Left lobe of liver (tissue), 2 donors: Measurements from ENCODE around the gene ADCY7. TPM values are rescaled to one million over a fixed set of nuclear protein-coding genes. Genes with fewer than 3 reads are reported as not detected.

ENCODE experiments used
- ATAC-seq: fragments of 200-7000 bp; cut with Tn5 transposase; one replicate; pipeline ENCODE4 v1.9.1; 2020; ENCODE audit warnings: mild to moderate bottlenecking, moderate library complexity
- DNase-seq: peaks from one replicate; pipeline ENCODE4 v3.0.0-alpha.2; 2020; ENCODE audit warnings: low spot score
- total RNA-seq: library from RNA; stranded (reverse); gene quantifications from one replicate; pipeline ENCODE4 v1.2.1, GENCODE V29; 2021
- donor health status: DM: no; HTN: no; CAD: no; lungs with moderate emphysema.
- donor health status: DM: no; HTN: yes; CAD: no.

ADCY7 gene
- total RNA-seq, 1 donor from 2014 or later: 4.9 TPM

DNA sequence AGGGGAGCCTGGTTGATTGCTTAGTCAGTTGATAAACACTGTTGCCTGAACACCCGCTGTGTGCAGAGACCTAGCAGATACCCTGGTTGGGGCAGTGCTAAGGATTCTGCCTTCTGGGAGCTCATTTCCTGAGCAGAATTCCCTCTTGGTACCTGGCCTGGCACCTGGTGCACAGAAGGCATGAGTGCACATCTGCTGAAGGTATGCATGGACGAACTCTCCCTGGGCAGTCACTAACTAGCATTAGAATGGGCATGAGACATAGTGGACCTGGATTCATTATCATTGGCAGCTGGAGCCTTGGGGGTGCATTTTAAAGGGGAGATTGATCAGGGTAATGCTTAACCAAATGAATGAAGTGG lies 13.1 kb downstream of the ADCY7 start:
- no peak for ATAC-seq
- no peak for DNase-seq

DNA sequence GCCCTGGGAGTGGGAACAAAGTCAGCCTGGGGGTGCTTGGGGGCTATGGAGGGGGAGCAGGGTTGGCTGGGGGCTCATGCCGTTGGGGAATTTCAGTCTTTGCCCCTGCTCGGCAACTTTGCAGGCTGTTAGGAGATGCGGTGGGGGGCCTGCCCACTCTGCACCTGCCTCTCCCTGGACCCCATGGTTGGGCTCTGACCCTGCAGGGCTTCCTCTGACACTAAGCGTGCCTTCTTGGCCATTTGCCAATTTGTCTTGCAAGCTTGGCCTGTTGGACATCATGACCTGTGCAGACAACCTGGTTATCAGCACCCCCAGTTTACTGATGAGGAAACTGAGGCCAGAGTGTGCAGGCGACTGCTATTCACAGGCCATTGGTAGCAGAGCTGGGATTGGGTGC lies 14.6 kb downstream of the ADCY7 start:
- DNase-seq (no peak), ATAC-seq (no peak)

DNA sequence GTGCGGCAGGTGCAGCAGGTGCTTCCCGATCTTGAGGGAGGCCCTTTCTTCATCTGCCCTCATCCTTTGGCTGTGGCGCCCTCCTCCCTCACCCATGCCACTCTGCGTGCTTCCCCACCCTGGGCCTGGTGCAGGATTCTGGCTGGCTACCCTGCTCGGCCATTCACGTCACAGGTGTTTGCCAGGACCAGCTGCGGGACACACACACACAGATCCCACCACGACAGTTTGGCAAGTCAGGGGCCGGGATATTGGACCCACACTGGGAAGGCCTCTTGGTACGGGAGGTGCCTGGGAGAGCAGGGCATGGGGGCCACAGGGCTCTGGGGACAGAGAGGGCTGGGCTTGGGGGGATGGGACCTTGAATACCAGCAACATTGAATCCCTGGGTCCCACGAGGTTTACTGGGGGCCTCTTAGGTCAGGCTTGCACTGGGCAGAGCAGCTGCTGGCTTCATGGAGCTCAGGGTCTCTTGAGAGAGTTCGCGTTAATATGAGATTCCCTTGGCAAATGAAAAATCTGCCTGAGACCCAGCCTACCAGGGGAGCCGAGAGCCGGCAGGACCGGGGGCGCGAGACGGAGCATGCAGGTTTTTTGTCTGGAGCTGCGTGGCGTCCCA lies 15.1 kb downstream of the ADCY7 start:
- ATAC-seq: no peak
- no peak for DNase-seq

DNA sequence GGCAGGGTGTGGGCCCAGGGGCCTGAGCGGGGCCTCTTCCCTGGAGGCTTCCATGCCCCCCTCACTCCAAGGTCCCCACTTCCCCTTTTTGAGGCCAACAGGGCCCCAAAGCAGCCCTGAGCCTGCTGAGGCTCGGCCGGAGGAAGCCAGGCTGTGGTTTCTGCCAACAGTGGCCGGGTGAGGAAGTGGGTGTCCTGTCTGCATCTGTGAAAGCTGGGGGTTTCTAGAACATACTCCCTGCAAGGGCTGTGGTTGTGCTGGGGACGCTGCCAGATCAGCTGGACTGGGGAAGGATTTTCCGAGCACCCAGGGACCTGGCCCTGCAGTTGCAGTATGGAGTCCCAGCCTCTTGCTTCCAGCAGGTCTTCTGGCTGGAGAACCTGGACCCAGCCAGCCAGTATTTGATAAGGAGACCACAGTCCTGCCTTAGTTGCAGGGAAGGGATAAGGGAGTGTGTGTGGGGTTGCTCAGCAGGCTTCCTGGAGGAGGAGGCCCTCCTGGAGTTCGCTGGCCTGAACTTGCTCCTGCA lies 15.7 kb downstream of the ADCY7 start:
- DNase-seq (no peak), ATAC-seq (peak; percentile 29)

DNA sequence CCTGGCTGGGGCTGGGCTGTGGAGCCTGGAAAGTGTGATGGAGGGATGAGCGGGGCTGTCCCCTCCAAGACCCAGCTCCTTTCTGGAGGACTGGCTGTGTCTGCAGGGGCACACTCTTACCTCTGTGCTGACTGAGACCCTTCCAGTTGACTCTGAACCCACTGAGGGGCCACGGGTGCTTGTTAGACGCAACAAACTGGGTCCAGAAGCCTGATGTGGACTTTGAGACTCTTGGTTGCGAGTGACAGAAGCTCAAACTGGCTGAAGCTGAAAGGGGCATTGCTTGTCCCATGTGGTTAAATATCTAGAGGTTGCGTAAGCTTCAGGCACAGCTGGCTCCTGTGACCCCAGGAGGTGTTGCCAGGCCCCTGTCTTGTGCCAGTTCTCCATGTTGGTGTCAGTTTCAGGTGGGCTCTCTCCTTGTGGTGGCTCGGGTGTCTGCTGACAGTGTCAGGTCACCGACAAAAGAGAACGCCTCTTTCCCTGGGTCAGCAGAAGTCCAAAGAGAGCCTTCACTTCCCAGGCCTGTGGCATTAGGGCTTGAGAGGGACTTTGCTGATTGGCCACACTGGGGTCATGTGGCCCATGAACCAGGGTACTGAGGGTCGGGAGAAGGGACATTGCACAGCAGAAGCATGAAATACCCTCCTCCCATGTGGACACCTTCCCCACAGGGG lies 16.7 kb downstream of the ADCY7 start:
- DNase-seq: peak; percentile 75
- peak; percentile 84 for ATAC-seq

DNA sequence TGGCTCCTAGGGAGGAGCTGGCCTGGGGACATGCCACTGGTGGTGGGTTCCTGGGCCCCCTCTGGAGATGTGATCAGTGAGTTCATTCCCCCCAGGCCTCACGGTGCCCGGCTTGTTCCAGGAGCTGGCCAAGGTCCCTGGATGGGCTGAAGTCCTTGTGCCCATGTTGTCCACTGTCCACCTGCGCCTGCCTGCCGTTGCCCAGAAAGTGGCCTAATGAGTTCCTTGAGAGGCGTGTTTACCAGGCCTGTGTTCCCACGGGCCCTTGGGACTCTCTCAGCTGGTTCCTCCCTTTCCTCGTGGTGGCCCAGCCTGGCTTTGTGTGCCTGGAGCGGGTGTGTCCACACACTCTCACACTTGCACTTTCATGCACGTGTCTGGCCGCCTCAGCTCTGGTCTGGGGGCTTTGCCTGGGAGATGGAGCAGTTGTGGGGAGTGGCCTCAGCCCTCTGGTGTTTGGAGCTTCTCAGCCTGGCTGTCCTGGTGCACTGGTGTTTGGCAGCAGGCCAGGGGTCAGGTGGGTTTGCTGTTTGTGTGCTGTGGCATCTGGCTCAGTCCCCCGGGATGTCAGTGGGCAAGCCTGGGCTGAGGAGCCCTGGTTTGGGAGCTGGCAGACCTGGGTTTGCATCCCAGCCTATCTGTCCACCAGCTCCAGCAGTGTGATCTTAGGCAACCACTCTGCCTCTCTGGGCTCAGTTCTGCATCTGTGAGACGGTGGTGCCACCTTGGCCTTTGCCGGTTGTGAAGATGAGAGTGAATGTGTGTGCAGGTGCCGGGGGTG lies 18.0 kb downstream of the ADCY7 start:
- ATAC-seq (peak; percentile 7), DNase-seq (no peak)

DNA sequence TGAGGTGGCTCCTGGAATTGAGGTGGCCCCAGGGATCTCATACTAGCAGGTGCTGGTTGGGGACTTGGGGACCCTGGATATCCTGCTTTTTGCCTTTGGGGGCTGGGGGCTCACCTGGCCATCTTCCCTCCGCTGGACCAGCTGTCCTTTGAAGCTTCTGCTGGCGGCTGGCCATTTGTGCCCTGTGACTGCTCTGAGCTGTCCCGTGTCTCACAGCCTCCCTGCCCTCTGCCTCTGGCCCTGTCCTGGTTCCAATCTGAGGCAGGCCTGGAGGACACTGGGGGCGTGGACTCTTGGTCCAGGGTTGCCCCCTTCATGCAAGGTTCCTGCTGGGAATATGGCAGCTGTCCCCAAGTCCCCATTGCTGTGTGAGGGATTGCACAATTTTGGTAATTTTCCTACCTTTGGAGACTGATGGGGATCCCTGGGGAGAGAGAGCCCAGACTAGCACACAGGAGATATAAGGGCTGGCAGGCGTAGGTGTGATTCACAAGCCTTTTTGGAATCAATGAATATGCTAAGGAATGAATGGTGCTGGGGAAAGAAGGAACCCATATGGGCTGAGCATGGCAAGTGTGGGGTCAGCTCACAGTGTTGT lies 19.2 kb downstream of the ADCY7 start:
- DNase-seq (no peak), ATAC-seq (no peak)

DNA sequence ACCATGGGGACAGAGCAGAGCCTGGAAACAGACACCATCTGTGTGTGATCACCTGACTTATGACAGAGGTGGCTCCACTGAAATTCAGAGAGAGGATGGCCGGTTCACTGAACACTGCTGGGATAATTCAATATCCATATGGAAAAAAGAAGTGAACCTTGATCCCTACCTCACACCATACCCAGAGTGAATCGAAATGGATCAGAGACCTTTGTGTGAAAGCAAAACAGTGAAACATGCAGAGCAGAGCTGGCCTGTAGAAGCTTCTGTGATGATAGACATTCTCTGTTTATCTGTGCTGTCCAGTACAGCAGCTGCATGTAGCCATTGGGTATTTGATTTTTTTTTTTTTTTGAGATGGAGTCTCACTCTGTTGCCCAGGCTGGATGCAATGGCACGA lies 20.3 kb downstream of the ADCY7 start:
- no peak for ATAC-seq
- DNase-seq: no peak

DNA sequence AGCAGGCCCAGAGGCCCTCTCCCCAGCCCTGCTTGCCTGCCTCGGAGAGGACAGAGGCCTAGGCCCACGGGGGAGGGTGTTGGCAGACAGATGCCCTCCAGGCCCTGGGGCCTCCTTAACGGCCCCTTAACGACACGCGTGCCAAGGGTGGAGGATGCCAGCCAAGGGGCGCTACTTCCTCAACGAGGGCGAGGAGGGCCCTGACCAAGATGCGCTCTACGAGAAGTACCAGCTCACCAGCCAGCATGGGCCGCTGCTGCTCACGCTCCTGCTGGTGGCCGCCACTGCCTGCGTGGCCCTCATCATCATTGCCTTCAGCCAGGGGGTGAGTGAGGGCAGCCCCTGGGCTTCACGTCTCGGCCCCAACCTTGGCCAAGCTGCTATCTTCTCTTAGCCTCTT lies 21.7 kb downstream of the ADCY7 start:
- DNase-seq (no peak), ATAC-seq (no peak)

DNA sequence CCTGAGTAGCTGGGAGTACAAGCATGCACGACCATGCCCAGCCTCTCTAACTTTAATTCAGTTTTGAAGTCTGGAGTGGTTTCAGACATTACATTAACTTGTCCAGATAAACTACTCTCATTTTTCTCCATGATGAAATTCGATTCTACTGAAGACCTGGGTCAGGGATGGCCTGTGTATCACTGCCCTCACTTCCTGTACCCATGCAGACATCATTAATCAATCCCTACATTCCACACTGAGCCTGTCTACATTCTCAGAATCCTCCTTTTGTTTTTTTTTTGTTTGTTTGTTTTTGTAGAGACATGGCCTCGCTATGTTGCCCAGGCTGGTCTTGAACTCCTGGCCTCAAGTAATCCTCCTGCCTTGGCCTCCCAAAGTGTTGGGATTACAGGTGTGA lies 22.6 kb downstream of the ADCY7 start:
- DNase-seq (no peak), ATAC-seq (no peak)

DNA sequence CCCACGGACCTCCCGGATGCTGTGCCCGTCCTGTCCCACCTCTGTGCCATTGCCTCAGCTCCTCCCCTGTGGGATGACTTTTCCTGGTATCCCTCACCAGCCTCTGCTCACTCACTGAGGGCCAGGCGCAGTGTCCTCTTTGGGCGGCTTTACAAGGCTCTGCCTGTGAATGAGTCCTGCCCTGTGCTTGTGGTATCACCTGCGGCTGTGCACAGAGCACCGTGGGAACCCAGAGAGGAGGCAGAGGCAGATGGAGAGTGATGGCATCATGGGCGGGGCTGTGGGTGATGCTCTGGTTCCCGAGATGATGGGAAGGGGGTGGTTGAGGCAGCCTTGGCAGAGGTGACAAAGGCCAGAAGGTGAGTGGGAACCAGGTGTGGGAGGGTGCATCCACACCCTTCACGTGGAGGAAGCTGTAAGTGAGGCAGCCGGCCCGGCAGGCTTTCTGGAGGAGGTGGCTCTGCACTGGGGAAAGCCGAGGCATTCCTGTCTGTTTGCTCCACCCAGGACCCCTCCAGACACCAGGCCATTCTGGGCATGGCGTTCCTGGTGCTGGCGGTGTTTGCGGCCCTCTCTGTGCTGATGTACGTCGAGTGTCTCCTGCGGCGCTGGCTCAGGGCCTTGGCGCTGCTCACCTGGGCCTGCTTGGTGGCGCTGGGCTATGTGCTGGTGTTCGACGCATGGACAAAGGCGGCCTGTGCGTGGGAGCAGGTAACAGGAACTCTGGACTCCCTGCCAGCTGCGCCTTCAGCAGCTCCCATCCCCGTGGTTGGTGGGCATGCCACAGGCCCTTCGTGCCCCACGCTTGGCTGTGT lies 23.8 kb downstream of the ADCY7 start:
- ATAC-seq: no peak
- DNase-seq: no peak

DNA sequence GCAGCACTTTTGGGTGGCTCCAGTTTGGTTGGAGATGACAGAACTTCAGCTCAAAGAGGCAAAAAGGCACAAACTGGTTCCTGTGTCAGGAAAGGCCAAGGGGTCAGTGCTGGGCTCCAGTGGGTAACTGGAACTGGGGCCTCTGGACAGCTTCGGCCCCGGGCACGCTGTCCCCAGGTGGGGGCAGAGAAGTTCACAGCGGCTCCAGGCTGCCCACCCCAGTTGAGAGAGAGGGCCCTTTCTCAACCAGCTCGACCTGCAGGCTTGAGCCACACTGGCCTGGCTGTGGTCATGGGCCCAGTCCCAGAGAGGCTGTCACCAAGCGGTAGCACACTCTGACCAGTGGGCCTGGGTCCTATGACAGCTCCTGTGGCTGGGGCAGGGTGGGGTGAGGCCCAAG lies 24.5 kb downstream of the ADCY7 start:
- ATAC-seq (no peak), DNase-seq (no peak)

DNA sequence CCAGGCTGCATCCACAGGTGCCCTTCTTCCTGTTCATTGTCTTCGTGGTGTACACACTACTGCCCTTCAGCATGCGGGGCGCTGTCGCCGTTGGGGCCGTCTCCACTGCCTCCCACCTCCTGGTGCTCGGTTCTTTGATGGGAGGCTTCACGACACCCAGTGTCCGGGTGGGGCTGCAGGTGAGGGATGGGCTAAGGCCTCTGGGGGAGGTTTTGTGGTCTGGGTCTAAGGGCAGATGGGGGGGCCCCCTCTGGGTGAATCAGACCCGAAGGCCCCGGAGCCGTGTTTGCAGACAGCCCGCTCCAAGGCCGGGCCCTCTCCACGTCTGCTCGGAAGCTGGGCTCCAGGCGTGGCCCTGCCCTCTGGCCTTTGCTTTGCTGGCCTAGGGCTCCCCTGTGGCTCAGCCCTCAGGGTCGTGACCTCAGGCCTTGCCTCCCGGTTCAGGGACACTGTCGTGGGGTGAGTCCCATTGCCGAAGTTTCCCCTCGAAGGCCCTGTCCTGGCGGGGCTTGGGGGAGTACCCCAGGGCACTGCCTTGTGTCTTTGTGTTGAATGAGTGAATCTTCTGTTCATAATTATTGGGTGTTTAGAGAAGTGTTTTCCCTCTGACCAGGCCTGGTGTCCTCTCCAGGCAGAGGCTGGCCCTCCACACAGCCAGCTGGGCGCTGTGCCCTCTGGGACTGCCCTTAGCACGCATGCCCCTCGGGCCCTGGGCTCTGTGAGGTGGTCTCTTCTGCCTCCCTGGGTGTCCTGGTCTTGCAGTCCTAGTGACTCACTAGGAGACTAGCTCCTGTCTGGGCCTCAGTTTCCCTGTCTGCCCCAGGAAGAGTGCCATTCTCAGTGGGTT lies 25.6 kb downstream of the ADCY7 start:
- DNase-seq (no peak), ATAC-seq (peak; percentile 73)

DNA sequence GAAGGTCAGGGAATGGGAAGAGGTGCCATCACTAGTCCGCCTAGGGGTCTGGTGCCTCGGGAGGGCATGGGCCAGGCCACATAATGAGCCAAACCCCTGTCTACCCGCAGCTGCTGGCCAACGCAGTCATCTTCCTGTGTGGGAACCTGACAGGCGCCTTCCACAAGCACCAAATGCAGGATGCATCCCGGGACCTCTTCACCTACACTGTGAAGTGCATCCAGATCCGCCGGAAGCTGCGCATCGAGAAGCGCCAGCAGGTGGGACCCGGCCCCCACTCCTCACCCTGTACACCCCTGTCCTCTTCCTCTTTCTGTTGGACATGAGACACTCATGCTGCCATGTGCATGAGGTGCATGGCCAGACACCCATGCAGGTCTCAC lies 26.2 kb downstream of the ADCY7 start:
- DNase-seq: no peak
- no peak for ATAC-seq

DNA sequence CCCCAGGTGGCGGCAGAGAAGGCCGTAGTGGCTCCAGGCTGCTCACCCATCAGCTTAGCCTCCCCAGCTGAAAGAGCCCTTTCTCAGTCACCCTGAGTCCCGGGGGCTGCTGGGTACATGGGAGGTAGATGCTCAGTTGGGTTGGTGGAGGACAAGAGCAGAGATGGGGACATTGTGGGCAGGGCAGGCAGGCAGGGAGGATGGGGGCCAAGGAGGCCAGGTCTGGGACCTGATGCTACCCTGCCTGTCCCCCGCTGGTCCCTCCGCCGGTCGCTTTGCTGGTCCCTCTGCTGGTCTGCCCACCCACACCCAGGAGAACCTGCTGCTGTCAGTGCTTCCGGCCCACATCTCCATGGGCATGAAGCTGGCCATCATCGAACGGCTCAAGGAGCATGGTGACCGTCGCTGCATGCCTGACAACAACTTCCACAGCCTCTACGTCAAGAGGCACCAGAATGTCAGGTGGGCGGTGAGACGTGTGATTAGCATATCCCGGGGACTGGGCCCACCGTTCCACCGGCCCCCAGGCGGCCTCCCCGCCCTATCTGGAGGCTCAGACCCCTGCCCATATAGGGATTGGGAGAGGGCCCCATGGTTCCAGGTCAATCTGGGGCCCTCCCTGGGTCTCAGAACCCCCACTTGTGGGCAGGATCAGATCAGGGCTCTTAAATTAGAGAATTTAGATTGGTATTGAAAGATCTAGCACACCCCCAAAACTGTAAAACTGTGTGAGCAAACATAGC lies 26.9 kb downstream of the ADCY7 start:
- ATAC-seq (no peak), DNase-seq (no peak)

DNA sequence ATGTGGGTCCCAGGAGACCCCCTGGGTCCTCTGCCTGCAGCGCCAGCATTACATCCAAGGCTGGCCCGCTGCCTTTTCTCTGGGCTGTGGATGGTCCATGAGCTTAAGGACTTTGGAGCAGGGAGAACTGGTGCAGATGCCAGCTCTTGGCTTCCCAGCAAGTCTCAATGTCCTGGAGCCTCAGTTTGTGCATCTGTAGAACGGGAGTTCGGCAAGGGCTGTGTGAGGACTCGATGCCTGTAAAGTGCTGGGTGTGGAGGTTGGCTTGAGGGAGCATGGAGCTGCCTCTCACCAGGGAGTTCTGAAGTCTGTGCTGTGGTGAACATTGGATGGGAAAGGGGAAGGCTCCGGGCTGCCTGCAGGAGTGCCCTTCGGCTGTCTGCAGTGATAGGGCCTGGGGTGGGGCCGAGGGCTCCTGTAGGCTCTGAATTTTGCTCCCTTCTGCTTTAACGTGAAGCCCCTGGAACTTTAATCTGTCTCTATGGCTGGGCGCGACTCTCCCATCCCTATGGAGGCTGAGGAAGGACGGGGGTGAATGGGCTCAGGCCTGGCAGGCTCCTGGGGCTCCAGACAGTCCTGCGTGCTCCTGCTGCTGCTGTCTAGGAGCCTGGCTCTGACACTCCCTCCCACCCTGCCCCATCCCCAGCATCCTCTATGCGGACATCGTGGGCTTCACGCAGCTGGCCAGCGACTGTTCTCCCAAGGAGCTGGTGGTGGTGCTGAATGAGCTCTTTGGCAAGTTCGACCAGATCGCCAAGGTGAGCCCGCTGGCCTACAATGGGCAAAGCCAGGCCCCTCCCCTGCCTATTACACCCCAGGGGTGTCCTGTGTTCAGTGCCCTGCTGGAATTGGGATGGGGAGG lies 27.9 kb downstream of the ADCY7 start:
- no peak for ATAC-seq
- DNase-seq: no peak

DNA sequence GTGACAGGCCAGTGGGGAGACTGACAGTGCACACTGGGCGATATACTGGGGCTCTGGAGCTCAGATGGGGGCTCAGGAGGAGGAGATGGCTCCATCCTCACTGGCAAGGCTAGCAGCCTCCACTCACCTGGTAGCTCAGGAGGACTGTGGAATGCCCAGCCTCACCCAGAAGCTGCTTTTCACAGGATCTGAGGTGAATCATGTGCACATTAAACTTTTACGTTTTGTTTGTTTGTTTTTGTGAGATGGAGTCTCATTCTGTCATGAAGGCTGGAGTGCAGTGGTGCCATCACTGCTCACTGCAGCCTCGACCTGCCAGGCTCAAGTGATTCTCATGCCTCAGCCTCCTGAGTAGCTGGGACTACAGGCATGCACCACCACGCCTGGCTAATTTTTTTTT lies 28.6 kb downstream of the ADCY7 start:
- no peak for ATAC-seq
- DNase-seq: no peak

DNA sequence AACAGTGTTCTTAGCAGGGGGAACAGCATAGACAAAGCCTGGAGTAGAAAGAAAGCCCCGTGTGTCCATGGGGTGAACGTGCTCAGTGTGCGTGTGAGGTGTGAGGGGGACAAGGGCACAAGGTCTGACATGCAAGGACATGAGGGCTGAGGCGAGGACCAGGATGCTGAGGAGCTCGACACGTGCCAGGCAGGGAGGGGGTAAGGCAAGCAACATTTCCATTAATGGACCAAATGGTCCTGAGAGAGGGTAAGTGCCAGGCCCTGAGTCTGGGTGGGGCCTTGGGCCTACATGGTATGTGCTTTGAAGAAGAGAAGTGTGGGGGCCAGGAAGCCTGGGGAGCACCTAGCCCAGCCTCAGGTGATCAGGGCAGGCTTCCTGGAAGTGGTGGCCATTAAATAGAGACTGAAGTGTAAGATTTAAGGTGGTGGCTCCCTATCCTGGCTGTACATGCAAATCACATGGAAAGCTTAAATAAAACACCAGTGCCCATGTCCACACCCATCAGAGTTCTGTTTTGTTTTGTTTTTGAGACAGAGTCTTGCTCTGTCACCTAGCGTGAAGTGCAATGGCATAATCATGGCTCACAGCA lies 29.3 kb downstream of the ADCY7 start:
- ATAC-seq (no peak), DNase-seq (no peak)
